Activated naive CD8-positive, alpha-beta T cell treated with anti-CD3 and anti-CD28 coated beads, Interleukin-2, amount 50 U/mL, for 16 hours (primary cell): ENCODE data around the gene TTC16.
A peak's percentile ranks its signal among the peaks of the same experiment; 100 is the strongest.

ENCODE experiments used
- DNase-seq: peaks from one replicate; pipeline ENCODE4 v3.0.0-alpha.2; 2020; ENCODE audit warnings: low read depth, low spot score

TTC16 gene

DNA sequence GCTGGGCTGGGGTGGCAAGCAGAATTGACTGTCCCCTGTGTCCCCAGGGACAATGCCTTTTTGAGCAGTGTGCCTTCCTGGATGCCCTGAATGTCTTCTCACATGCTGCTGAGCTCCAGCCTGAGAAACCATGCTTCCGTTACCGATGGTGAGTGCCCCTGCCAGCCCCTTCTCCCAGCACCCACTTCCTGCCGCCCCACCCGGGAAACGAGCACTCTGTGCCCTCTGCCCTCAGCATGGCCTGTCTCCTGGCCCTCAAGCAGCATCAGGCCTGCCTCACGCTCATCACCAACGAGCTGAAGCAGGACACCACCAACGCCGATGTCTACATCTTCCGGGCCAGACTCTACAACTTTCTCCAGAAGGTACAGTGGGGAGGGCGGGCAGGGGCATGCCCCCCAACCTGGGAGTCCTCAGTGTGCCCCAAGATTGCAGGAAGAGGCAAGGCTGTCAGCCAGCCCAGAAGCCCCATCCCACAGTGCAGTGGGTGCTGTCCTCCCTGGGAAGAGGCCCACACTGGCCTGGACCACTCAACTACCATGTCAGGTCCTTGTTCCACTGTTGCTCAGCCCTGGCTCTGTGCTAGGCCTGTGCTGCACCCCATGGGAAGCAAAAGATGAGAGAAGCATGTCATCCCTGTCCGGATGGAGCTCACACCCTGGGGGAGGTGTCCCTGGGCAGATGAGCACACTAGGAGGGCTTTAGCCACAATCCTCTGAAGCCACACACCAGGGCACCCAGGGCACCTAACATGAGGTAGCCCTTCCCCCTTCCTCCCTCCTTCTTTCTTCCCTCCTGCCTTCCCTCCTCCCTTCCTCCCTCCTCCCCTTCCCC is 4.4 kb downstream of the TTC16 start:
- DNase-seq = no peak

DNA sequence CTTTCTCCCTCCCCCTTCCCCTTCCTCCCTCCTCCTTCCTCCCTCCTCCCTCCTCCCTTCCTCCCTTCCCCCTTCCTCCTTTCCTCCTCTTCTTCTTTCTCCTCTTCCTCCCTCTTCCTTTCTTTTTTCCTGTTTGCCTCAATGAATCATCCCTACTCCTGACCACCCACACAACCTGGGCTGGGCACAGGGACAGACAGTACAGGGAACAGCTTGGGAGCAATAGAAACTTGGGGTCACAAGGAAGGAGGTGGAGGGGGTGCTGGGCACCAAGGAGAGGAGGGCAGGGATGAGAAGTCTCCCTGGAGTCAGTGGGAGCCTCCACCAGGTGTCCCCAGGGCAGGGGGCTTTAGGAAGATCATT is 5.0 kb downstream of the TTC16 start:
- DNase-seq = no peak

DNA sequence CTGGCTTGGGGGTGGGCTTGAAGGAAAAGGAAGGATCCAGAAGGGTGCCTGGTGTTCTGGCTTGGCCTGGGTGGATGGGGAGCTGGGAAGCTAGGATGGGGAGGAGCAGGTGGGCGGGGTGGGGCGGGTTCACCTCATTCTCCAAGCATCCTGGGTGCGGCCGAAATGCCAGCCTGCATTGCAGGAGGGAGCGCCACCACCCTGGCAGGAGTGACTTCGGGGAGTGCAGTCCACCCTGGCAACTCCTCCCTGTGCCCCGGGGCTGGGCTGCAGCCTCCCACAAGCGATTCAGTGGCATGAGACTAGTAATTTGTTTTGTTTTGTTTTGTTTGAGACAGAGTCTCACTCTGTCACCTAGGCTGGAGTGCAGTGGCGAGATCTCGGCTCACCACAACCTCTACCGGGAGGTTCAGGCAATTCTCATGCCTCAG is 5.5 kb downstream of the TTC16 start:
- no peak for DNase-seq

- no peak for DNase-seq
Observed at GRCh38 chr9:127722055-127722745, 6.3 kb downstream of the TTC16 start.

GRCh38 chr9:127723013-127723412 is 7.1 kb downstream of the TTC16 start:
- no peak for DNase-seq

DNA sequence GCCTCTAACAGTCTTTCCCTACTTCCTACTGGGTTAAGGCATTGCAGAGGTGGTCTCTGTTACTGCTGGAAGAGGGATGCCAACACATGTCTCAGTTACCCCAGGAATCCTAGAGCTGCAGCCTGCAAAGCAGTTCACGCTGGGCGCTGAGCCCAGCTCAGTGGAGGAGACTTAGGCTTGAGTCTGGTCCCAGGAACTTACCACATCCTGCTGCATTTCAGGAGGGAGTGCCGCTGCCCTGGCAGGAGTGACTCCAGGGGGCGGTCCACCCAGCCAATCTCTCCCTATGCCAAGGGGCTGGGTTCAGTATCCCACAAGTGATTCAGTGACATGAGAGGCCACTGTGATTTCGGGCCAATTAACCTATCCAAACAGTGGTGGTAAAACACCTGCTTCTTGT is 7.6 kb downstream of the TTC16 start:
- DNase-seq = no peak

GRCh38 chr9:127724012-127724411 is 8.1 kb downstream of the TTC16 start:
- no peak for DNase-seq

GRCh38 chr9:127726871-127727270 is 11.0 kb downstream of the TTC16 start:
- no peak for DNase-seq

- no peak for DNase-seq
Observed at GRCh38 chr9:127728808-127729207, 12.9 kb downstream of the TTC16 start.

DNA sequence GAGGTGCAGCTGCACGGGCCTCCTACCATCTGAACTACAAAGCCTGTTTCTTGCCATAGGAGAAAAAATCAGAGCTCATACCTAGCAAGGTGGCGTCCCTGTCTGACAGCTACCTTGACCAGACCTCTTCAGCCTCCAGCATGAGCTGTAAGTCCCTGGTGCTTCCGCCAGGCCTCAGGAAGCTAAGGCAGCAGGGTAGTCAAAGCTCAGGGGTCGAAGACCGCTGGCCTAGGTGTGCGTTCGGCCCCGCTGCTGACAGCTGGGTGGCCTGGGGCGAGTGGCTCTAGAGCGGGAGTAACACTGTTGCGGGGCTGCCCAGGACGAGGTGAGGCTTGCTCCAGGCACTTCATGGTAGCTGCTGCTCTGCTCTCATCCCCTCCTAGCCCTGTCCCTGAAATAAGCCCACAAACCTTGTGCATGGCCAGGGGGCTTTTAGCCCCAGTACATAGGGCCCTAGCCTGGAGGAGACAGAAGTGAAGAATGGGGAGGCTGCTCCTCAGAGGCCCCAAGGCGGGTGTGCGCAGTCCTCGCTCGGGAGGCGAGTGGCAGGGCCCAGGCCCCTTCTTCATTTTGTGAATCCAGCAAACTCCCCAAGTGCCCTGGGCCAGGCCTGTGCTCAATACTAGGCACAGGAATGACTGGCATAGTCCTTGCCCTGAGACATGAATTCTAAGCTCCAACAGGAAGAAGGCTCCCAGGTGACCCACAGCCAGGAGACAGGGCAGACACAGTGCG is 13.8 kb downstream of the TTC16 start:
- DNase-seq = no peak

DNA sequence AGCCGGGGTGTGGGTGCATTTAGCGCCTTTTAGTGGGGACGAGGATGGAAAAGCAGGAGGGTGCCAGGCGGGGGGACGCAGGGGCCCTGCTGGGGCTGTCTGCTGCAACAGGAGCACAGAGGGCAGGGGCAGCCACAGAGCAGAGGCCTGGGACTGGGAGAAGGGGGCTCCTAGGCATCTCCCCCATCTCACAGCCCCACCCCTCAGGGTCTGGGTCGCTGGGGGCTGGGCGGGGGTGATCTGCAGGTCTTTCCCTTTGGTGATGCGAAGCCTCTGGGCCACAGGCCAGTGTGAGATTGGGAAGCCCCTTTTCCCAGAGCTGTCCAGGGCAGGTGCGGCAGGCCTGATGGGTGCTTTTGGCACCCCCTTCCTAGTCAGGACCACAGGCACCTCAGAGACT is 14.4 kb downstream of the TTC16 start:
- no peak for DNase-seq

DNA sequence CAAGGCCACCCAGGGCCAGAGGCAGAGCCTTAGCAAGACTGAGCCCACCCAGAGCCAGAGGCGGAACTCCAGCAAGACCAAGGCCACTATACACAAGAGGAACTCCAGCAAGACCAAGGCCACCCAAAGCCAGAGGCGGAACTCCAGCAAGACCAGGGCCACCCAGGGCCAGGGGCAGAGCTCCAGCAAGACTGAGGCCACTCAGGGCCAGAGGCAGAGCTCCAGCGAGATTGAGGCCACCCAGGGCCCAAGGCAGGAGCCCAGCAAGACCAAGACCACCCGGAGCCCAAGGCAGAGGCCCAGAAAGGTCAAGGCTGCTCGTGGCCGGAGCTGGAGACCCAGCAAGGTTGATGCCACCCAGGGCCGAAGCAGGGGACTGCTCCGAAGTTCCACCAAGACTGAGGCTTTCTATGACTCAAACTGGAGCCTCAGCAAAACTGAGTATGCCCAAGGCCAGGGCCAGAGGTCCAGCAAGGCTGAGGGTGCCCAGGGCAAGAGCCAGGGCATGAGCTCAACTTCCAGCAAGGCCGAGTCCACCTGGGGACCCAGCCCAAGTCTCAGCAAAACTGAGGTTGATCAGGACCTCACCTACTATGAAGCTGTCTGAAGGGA is 15.0 kb downstream of the TTC16 start:
- no peak for DNase-seq

DNA sequence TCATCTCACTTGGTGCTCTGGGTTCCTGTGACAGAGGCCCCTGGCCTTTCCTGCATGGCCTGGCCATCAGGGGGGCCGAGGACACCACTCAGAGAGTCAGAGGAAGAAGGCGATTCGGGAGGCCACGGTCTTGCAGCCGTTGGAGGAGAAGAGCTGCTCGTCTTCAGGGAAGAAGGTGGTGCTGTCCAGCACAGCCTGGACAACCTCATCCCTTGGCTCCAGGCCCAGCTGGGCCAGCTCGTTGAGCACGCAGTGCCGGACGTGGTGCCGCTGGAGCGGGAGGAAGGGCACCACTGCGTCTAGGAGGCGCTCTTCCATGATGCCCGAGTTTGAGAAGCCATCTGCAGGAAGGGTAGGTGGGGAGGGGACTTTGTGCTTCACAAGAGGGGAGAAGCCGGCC is 16.1 kb downstream of the TTC16 start:
- no peak for DNase-seq

- no peak for DNase-seq
Observed at GRCh38 chr9:127732444-127732843, 16.6 kb downstream of the TTC16 start.

DNA sequence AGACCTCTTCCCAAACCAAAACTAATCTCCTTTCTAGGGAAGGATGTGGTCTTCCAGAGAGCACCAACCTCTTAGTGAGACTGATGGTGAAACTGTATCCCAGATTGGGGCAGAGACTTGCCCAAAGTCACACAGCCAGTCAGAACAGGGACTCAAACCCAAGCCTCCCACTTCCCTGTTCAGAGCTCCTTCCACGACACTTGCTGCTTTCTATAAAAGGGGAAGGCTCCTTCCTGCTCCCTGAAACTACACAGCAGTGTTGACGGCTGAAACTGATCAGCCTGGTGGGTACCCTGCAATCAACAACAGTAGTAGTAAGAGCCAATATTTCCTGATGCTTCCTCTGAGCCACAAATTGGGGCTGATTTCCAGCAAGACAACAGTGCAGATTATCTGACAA is 17.7 kb downstream of the TTC16 start:
- DNase-seq = no peak

- no peak for DNase-seq
Observed at GRCh38 chr9:127734247-127734746, 18.4 kb downstream of the TTC16 start.

- peak; percentile 98 for DNase-seq
Observed at GRCh38 chr9:127734747-127735529, 19.1 kb downstream of the TTC16 start, which contains the start of gene TOR2A. TOR2A (minus strand) TSS chr9:127735294; CDS start chr9:127735270, 24 bp downstream.

GRCh38 chr9:127735530-127736185 is 19.8 kb downstream of the TTC16 start:
- DNase-seq = no peak

GRCh38 chr9:127738666-127739065 is 22.8 kb downstream of the TTC16 start:
- no peak for DNase-seq

DNA sequence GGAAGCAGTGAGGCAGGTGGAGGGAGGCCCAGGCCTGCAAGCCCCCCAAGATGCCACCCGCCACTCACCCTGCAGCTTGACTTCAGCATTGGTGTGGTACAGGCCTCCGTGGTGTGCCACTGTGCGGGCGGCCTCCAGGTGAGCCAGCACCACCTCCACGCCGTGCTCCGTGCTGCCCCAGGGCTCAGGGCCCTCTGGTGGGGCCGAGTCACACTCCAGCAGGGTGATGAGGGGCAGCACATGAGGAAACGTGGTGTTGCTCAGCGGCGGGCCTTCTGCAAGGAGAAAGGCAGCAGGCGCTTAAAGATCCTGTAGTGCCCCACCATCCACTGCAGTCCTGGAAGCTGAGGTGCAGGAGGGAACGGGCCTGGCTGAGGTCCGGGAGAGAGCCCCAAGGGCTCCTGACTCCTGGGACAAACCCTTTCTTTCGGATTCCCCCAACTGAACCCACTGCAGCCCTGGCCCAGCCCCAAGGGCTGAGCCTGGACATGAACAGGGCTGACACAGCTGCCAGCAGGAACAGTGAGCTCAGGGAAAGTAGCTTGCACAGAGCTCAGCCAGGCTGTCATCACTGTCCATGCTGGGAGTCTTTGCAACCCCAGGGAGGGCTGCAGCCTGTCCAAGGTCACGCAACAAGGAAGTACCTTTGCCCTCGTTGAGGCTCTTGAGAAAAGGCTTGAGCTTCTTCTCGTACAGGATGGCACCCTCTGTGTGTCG is 23.9 kb downstream of the TTC16 start:
- DNase-seq = no peak
